Parathyroid adenoma (tissue), 2 donors: ENCODE data around the gene CCDC85B.

Experiments used
- H2AFZ ChIP-seq: fragments of 300-600 bp; sonication (generic); one replicate; pipeline ENCODE4 v1.7.0; 2017; ENCODE audit warnings: antibody characterized with exemption, mild to moderate bottlenecking
- H3K27ac ChIP-seq: fragments of 300-600 bp; sonication (generic); one replicate; pipeline ENCODE4 v1.7.0; 2017
- H3K27me3 ChIP-seq: fragments of 300-600 bp; sonication (generic); one replicate; pipeline ENCODE4 v1.7.0; 2017; ENCODE audit warnings: low read length; ENCODE audit not compliant: control insufficient read depth, insufficient read depth
- H3K36me3 ChIP-seq: fragments of 300-600 bp; sonication (generic); one replicate; pipeline ENCODE4 v1.7.0; 2017; ENCODE audit warnings: low read length; ENCODE audit not compliant: control insufficient read depth, insufficient read depth
- H3K4me1 ChIP-seq: fragments of 300-600 bp; sonication (generic); one replicate; pipeline ENCODE4 v1.7.0; 2017; ENCODE audit warnings: control low read depth
- H3K4me2 ChIP-seq: fragments of 300-600 bp; sonication (generic); one replicate; pipeline ENCODE4 v1.7.0; 2017; ENCODE audit warnings: low read length
- H3K4me3 ChIP-seq: fragments of 300-600 bp; sonication (generic); one replicate; pipeline ENCODE4 v1.7.0; 2017; ENCODE audit warnings: low read depth, low read length
- H3K79me2 ChIP-seq: fragments of 300-600 bp; sonication (generic); one replicate; pipeline ENCODE4 v1.7.0; 2017; ENCODE audit warnings: control low read depth
- H3K9ac ChIP-seq: fragments of 300-600 bp; sonication (generic); one replicate; pipeline ENCODE4 v1.7.0; 2017; ENCODE audit warnings: mild to moderate bottlenecking
- H3K9me3 ChIP-seq: fragments of 300-600 bp; sonication (generic); one replicate; pipeline ENCODE4 v1.7.0; 2017; ENCODE audit warnings: low read length; ENCODE audit not compliant: control insufficient read depth
- CTCF ChIP-seq: fragments of 300-600 bp; sonication (generic); IDR thresholded peaks from one replicate; pipeline ENCODE4 v1.7.0; 2017; ENCODE audit warnings: antibody characterized with exemption, mild to moderate bottlenecking
- donor health status: primary hyperparathyroidism.

The CCDC85B gene

GRCh38 chr11:65900899-65901180, 10.4 kb downstream of the CCDC85B start:
- H3K36me3 ChIP-seq, result no peaks in the 10 kb centered on the region
- no peaks in the 10 kb centered on the region for H3K79me2 ChIP-seq
- H3K4me2 ChIP-seq, result peak overlapping the region; percentile 74
- H3K4me3 ChIP-seq, result peak overlapping the region; percentile 23
- no peak overlapping the region for H2AFZ ChIP-seq
- no peak overlapping the region for H3K9ac ChIP-seq
- H3K27me3 ChIP-seq, result no peaks in the 10 kb centered on the region
- no peak for TF ChIP-seq CTCF
- no peak overlapping the region for H3K27ac ChIP-seq
- H3K4me1 ChIP-seq, result no peaks in the 10 kb centered on the region
- no peaks in the 10 kb centered on the region for H3K9me3 ChIP-seq

DNA sequence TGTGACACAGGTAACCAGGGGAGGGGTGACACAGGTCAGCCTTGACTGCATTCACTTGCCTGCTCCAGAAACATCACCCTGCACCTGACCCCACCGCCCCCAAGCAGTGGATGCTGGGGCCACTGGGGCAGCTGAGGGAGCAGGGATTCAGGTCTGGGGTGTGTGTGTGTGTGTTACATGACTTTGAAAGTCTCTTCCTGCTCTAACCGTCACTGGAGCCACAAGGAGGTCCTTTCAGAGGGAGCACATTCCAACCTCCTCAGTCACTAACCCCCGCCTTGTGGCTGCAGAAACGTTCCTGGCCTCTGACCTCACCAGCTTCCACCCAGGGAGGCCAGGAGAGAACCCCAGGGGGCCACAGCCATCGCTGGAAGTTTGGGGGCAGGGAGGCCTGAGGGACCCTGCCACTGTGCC, 12.6 kb downstream of the CCDC85B start:
- H3K9me3 ChIP-seq, result no peaks in the 10 kb centered on the region

GRCh38 chr11:65903715-65904114, 13.2 kb downstream of the CCDC85B start:
- no peaks in the 10 kb centered on the region for H3K36me3 ChIP-seq
- no peaks in the 10 kb centered on the region for H3K9me3 ChIP-seq
- no peaks in the 10 kb centered on the region for H3K27me3 ChIP-seq
- H3K4me1 ChIP-seq, result no peaks in the 10 kb centered on the region
- no peak overlapping the region for H2AFZ ChIP-seq
- no peak overlapping the region for H3K9ac ChIP-seq
- no peak for TF ChIP-seq CTCF
- no peak overlapping the region for H3K4me3 ChIP-seq
- no peak overlapping the region for H3K27ac ChIP-seq
- H3K4me2 ChIP-seq, result no peak overlapping the region
- H3K79me2 ChIP-seq, result no peaks in the 10 kb centered on the region

More for the DNA sequence above, 12.6 kb downstream of the CCDC85B start:
- no peaks in the 10 kb centered on the region for H3K36me3 ChIP-seq
- H3K4me1 ChIP-seq, result no peaks in the 10 kb centered on the region
- no peak overlapping the region for H3K9ac ChIP-seq
- H3K4me3 ChIP-seq, result no peak overlapping the region
- TF ChIP-seq CTCF, result no peak
- no peak overlapping the region for H3K4me2 ChIP-seq
- H3K27me3 ChIP-seq, result no peaks in the 10 kb centered on the region
- H2AFZ ChIP-seq, result no peak overlapping the region
- H3K79me2 ChIP-seq, result no peaks in the 10 kb centered on the region
- no peak overlapping the region for H3K27ac ChIP-seq

GRCh38 chr11:65906602-65907001, 16.1 kb downstream of the CCDC85B start:
- H3K36me3 ChIP-seq, result no peaks in the 10 kb centered on the region
- no peak overlapping the region for H2AFZ ChIP-seq
- H3K4me1 ChIP-seq, result peaks cover 2% of the 10 kb centered on the region
- TF ChIP-seq CTCF, result no peak
- H3K4me3 ChIP-seq, result no peak overlapping the region
- no peaks in the 10 kb centered on the region for H3K27me3 ChIP-seq
- H3K4me2 ChIP-seq, result no peak overlapping the region
- no peaks in the 10 kb centered on the region for H3K79me2 ChIP-seq
- H3K9ac ChIP-seq, result no peak overlapping the region
- no peak overlapping the region for H3K27ac ChIP-seq
- no peaks in the 10 kb centered on the region for H3K9me3 ChIP-seq

- Histone ChIP-seq H3K27me3 (no peaks in the 10 kb centered on the region), H3K4me2 (no peak overlapping the region), H3K27ac (no peak overlapping the region), H3K4me3 (no peak overlapping the region), H3K9ac (no peak overlapping the region), H3K4me1 (peaks cover 2% of the 10 kb centered on the region), H3K36me3 (no peaks in the 10 kb centered on the region), H3K9me3 (no peaks in the 10 kb centered on the region), H3K79me2 (no peaks in the 10 kb centered on the region), H2AFZ (no peak overlapping the region)
- no peak for TF ChIP-seq CTCF
Measured at GRCh38 chr11:65907878-65908277, 17.4 kb downstream of the CCDC85B start.
